ENCODE measurements around the gene CPNE2.
"Not testable (repeated sequence)": the region's sequence is repeated elsewhere in the genome, so short reads cannot be mapped to it uniquely, and the experiment has no call there.

Gene CPNE2

DNA sequence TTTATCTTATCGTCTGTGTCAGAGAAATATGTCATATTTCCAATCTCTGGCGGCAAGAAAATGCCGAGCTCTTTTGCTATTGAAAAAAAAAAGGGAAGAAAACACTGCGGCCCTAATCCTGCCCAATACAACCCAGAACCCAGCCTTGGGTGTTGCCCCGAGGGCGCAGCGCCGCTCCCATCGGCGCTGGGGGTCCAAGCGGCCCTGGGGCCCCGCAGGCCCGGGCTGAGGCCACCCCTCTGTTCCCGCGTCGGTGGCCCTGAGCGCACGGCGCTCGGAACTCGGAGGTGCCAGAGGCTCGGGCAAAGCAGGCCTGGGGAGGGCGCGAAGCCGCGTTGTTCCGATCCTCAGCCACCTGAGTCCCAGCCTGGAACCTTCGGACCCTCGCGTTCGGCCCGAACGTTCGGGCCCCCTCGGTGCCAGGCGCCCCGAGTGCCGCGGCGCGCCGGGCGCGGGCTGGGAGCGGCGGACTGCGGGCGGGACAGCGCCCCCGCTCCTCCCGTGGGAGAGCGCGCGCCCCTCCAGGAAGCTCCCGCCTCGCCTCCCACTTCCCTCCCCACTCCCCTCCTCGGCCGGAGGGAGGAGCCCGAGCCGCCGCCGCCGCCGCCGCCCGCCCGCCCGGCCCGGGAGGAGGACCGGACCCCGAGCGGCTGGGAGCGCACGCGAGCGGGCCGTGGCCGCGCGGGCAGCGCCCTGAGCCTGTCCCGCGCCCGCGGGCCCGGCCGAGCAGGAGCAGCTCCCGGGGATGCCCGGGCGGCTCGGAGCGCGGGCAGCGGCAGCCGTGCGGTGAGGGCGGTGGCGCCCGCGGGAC lies at the start of gene CPNE2:
Gene CPNE2 (plus strand): TSS at position 609 of the 811 bp plus-strand sequence. CDS start 18,160 bp downstream, outside the sequence.
- no peak for DNase-seq (ENCODE audit: low spot score)

DNA sequence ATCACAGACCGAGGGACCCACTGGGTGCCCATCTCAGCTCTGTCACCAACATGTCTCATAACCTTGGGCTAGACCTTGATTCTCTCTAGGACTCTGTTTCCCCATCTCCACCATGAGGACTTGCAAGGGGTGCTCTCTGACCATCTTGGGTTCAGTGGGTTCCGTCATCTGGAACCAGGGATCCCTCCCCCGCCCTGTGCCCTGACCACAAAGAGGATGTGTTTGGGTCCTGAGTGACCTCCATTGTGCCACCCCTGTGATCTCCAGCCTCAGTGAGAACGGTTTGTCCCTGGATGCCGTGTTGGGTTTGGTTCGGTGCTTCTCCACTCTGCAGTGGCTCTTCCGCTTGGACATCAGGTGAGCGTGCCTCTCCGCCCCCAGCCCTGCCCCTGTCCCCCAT lies 49.1 kb upstream of the CPNE2 start:
- no peak for DNase-seq (ENCODE audit: low spot score)

DNA sequence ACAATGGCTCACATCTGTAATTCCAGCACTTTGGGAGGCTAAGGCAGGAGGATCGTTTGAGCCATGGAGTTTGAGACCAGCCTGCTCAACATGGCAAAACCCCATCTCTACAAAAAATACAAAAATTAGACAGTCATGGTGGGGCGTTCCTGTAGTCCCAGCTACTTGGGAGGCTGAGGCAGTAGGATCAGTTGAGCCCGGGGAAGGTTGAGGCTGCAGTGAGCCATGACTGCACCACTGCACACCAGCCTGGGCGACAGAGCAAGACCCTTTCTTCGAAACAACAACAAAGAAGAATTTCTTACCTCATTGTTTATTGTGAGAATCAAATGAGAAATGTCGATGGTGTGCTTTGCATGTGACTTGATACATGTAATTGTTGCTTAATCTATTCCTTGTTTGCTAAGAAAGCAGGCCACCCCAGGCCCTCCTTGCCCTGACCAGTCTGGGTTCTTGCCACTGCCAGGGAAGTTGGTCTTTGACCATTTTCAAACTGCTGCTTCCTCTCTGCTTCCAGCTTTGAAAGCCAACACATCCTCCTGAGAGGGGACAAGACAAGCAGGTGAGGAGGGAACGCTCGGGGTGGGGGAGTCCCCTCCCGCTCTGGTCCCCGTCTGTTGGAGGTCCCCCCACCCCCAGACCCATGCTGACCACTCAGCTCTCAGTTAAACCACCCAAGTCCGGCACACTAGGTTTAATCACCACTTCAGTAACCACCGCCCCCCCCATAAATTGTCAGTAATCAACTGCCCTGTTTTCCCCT lies 47.3 kb upstream of the CPNE2 start:
- no peak for DNase-seq (ENCODE audit: low spot score)

DNA sequence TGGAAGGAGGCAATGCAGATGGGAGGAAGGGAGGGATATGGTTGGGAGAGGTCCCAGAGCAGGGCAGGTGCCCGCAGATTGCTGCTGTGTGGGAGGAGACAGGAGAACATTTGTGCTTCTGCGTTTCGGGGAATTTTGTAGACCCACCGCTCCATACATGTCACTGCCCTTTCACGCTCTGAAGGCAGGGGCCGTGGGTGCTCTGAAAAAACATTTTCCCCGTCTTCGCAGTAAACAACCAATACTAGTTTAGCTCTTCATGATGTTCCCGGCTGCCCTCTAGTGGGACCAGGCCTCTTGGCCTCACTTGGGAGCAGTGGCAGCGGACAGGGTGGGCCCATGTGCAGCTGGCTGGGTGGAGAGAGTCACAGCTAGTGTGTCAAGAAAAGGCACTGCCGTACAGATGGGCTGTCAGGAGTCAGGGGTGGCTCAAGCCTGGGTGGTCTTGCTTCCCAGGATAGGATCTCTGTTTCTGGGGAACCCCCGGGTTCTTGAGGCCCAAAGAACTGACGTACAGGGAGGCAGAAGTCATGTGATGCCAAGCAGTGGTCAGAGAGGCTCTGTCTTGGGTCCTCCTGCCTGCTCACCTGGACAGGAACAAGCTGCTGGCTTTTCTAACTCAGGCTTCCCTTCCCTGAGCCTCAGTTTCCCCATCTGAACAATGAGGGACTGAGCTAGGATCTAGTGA lies 46.5 kb upstream of the CPNE2 start:
- DNase-seq (ENCODE audit: low spot score) = peak; percentile 61

DNA sequence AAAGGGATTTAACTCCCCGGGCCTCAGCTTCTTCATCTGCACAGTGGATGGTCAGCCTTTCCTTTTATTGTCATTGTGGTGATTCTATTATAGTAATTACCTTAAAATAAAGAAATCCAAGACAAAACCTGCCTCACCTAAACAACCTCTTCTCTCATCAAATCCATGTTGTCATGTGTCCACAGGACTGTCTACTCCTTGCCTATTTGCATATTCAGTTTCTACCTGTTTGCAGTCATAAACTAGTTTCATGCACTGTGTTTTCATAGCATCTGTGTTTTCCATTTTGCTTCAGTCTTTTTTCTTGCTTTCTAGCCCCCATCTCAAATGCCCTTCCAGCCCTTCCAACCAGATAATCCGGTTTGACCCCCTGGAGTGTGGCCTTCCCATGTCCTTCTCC lies 44.3 kb upstream of the CPNE2 start:
- DNase-seq (ENCODE audit: low spot score) = no peak

DNA sequence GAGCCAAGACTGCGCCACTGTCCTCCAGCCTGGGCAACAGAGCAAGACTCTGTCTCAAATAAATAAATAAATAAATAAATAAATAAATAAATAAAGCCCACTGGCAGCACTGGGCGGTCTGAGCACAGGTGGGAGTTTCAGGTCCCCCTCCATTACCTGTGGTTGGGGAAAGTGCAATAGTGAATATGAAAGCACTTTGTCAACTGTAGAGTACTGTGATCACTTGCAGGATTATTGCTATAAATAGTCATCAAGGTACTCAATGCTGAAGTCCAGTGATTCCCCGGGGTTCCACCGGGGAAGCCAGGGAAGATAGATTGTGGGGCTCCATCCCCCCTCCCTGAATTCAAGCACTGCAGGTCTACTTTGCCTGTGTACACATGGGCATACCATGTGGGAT lies 42.7 kb upstream of the CPNE2 start:
- DNase-seq (ENCODE audit: low spot score) = no peak

DNA sequence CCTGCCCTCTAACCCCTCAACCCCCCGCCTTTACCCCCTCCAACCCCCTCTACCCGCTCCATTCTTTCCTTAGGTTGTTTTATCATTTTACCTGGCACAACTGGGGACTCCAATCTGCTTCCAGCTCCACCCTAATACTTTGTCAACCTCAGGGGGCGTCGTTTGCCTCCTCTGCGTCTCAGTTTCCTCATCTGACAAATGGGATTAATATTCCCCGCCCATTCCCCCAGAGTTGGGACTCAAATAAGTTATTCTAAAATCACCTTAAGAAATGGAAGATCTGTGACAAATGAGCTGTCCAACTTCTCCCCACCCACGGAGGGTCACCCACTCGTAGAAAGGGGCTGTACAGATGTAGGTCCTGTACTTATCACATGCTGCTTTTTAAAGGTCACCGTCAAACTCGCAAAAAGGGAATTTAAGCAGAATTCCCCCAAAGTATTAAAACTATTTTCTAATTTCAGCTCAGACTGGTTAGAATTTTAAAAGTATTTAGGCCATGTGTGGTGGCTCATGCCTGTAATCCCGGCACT lies 40.6 kb upstream of the CPNE2 start:
- DNase-seq (ENCODE audit: low spot score) = no peak

DNA sequence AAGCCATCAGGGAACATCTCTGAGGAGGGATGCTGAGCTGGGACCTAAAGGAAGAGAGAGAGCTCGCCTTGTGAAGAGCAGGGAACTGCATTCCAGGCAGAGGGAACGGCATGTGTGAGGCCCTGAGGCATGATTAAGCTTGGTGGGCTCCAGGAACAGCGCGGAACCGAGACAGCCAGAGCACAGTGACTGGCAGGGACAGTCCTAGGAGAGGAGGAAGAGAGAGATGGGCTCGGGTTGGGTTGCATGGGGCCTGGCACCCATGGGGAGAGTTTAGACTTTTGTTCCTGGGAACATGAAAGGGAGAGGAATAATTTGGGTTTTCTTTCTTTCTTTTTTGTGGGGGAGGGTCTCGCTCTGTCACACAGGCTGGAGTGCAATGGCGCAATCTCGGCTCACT lies 39.2 kb upstream of the CPNE2 start:
- DNase-seq (ENCODE audit: low spot score) = no peak

DNA sequence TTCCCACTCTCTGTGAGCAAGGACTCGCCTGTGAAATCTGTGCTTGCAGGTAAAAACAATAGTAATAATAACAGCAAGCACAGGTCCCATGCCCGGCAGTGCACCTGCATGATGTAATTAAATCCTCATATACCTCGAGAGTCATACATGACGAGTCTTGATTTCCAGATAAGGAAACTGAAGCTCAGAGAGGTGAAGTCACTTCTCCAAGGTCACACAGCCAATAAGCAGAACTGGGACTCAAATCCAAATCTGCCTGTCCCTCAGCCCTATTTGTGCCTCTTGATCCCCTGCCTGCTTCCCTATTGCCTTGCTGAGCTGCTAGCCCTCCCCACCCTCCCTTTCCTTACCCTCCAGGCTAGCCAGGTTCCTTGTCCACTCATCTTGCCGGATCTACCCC lies 38.0 kb upstream of the CPNE2 start:
- no peak for DNase-seq (ENCODE audit: low spot score)

DNA sequence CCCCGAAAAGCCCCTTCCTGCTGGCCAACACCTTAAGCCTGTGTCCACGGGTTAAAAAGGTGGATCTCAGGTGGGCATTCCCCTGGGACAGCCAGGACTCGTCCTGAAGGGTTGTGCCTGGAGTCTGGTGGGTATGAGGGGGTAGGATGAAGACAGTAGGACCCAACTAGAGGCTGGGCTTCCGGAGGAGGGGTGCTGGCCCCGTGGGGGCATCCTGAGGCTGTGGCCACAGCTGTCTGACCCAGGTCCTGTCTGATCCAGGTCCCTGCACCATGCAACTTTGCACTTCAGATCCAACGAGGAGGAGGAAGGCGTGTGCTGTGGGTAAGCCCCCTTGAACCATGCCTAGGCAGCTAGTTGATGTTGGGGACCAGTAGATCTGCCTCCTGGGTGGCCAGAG lies 37.6 kb upstream of the CPNE2 start:
- no peak for DNase-seq (ENCODE audit: low spot score)

DNA sequence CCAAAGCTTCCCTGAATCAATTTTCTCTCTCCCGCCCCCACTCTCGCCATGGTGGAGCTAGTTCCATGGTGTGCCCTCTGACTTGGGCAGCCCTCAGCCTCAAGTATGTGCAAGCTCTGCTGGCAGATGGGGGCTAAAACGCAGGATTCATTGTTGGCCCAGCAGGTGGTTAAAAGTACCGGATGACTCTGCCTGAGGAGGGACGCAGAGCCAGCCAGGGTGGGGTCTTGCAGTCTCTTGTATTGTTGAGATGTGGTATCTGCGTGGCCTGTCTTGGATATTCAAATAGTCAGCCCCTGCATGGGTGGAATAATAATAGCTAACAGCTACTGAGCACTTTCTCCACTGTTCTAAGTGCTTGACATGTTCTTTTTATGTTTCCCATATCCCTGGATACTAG lies 36.7 kb upstream of the CPNE2 start:
- no peak for DNase-seq (ENCODE audit: low spot score)

DNA sequence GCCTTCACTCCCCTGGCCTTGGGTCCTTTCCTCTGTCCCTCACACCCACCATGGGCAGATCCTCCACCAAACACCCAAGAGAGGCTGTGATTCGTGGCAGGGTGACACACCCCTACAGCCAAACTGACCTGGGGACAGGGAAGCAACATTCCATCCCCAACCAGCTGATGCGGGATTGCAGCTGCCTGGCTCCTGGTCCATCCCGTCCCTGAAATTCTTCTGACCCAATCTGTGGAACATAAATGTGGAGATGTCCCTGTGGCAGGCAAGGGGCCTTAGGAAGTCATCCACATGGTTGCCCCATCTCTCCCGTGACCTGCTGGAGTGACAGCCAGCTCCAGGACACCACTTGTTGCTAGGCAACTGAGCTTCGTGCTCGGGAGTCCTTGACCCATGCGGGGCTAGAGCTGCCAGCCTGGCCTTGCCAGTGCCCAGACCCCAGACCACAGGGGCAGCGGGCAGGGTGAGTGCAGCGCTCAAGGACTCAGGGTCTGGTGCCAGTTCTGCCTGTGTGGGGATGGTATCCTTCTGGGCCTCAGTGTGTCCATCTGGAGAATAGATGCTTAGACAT lies 34.0 kb upstream of the CPNE2 start:
- no peak for DNase-seq (ENCODE audit: low spot score)

DNA sequence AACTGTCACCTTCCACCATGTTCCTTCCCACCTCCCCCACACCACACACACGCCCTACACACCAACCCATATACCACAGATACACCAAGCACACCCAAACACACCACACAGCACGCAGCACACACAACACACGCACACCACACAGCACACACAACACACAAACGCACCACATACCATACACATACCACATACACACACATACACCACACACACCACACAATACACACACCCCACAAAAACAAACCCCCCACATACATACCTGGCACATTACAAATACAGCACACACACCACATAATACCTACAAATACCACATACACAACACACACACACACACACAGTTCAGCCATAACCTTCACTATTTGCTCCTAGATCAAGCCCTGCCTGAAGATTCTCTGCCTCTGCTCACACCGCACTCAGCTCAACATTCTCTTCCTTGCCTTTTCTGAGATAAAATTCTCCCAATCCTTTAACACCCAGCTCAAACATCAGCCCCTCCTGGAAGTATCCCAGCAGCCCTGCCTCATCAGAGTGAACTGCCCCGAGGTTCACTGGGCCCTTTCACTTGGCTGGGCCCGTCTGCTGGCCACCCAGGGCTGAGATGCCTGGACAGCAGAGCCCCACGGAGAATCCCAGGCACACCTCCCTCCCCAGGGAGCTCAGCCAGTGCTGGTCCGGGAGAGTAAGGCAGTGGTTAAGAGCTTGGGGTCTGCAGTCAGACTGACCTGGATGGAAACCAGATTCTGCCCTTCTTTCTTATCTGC lies 31.9 kb upstream of the CPNE2 start:
- no peak for DNase-seq (ENCODE audit: low spot score)

DNA sequence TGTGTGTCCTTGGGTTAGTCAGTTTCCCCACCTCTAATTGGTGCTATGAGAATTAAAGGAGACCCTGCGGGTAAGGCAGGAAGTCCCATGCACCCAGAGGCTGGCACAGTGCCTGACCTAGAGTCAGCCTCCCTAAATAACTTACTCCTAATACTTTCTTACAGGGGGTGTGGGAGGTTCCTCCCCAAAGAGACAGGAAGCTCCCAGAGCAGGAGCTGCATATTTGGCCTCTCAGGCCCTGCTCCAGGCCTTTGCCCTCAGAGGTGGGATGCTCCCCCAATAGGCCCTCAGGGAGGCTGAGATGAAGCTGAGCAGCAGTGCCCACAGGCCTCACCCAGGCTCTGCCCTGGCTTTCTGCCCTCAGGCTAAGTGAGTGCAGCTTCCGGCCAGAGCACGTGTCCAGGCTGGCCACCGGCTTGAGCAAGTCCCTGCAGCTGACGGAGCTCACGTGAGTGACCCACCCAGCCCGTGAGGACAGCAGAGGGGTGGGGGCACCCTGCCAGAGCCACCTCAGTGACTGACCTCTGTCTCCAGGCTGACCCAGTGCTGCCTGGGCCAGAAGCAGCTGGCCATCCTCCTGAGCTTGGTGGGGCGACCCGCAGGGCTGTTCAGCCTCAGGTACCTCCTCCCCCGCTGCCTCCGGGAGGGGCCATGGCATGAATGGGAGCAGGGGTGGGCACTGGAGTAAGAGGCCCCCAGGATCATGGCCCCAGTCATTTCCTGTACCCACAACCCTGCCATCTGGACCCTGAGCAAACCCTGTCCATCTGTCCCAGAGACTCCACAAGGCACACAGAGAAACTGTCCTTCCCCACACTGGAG lies 31.1 kb upstream of the CPNE2 start:
- DNase-seq (ENCODE audit: low spot score) = no peak

DNA sequence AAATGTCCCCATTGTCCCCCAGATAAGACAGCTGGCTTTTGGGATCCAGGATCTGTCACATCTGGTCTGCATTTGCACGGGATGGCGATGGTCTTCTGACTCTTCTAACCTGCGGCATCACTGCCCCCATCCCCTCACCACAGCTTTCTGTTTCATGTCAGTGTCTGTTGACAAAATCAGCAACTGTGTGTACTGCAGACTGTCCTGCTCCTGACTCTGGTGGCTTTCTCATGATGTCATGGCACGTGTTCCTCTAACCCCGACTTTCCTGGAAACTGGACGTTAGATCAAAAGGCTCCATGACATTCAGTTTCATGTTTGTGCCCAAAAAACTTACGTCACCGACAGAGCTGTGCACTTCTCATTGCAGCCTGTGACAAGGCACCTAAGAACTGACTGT lies 30.1 kb upstream of the CPNE2 start:
- DNase-seq (ENCODE audit: low spot score) = no peak

DNA sequence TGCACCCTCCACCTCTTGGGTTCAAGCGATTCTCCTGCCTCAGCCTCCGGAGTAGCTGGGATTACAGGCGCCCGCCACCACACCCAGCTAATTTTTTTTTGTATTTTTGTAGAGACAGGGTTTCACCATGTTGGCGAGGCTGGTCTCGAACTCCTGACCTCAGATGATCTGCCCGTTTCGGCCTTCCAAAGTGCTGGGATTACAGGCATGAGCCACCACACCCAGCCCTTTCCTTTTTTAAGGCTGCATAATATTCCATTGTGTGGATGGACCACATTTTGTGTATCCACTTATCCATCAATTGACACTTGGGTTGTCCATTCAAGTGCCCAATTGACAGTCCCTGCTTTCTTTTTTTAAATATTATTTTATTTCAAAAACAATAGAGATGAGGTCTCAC lies 29.2 kb upstream of the CPNE2 start:
- not testable (repeated sequence) for DNase-seq (ENCODE audit: low spot score)

DNA sequence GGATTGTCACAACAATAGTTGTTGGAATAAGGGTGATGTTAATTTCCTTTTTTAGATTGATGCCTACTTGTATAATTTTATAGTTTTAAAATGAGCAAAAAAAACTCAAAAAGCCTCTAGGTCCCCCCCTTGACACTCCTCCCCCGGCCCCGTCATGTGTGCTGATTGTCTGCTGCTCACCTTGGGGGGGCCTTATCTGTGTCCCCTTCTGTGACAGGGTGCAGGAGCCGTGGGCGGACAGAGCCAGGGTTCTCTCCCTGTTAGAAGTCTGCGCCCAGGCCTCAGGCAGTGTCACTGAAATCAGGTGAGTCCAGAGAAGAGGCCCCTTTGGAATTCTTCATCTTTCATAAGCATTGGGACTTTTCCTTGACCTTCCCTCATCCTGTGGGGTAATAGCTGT lies 27.4 kb upstream of the CPNE2 start:
- DNase-seq (ENCODE audit: low spot score) = no peak

DNA sequence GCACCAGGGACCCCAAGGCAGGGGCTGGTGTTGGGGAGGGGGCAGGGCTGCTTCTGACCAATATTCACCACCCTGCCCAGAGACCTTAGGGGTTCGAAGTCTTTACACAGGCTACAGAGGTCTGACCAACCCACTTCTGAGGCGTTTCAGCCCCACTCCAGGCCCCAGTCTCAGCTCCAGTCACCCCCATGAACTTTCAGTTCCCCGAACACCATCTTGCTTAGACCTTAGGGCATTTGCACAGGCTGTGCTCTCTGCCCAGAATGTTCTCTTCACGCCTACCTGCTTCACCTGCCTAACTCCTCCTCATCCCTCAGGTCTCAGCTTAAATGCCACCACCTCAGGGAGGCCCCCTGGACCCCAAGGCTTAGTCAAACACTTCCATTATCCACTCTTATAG lies 25.8 kb upstream of the CPNE2 start:
- DNase-seq (ENCODE audit: low spot score) = no peak

DNA sequence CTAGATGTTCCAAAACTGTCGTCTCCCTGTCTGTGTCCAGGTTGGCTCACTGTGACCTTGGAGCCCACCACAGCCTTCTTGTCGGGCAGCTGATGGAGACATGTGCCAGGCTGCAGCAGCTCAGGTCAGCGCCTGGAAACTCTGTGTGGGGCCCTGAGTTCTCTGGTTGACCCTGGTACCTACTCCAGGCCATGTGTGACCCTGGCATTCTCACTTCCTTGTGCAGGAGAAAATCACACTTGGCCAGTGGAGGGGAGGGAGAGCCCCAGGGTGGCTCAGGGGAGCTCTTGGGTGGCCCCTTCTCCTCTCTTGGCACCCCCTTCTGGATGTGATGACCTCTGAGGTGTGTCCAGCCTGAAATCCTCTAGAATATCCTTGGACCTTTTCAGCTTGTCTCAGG lies 25.0 kb upstream of the CPNE2 start:
- DNase-seq (ENCODE audit: low spot score) = no peak

DNA sequence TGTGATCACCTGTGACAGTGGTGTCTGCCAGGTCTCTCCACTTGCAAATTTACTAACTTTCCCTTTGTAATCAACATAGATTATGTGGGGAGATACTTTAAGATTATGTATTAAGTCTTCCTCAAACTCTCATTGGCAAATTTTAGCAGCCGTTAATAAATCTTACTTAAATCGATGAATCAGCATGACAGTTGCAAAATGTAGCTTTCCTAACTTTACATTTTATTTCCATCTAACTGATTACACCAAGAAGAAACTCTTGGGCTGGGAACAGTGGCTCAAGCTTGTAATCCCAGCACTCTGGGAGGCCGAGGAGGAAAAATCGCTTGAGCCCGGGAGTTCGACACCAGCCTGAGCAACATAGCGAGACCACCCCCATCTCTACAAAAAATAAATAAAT lies 23.3 kb upstream of the CPNE2 start:
- no peak for DNase-seq (ENCODE audit: low spot score)
